Measurements from ENCODE around the gene ERBB2.

Gene ERBB2

GRCh38 chr17:39703913-39704312 lies 4.0 kb downstream of the ERBB2 start:
- no peak for DNase-seq (ENCODE audit: low spot score)
- in situ Hi-C loops (cut with MboI; ENCODE audit: low sequenced_read_pairs, unreplicated experiment), result no loop called here
- TF ChIP-seq CTCF (IDR thresholded peaks at IDR 0.05; ENCODE audit: borderline replicate concordance, control extremely low read depth, extremely low read depth, insufficient read depth, missing control alignments), result no peak

GRCh38 chr17:39704821-39705551 lies 5.1 kb downstream of the ERBB2 start:
- TF ChIP-seq CTCF (IDR thresholded peaks at IDR 0.05; ENCODE audit: borderline replicate concordance, control extremely low read depth, extremely low read depth, insufficient read depth, missing control alignments), result no peak
- in situ Hi-C loops (cut with MboI; ENCODE audit: low sequenced_read_pairs, unreplicated experiment), result no loop called here
- DNase-seq (ENCODE audit: low spot score), result no peak

- in situ Hi-C loops (cut with MboI; ENCODE audit: low sequenced_read_pairs, unreplicated experiment), result no loop called here
- TF ChIP-seq CTCF (IDR thresholded peaks at IDR 0.05; ENCODE audit: borderline replicate concordance, control extremely low read depth, extremely low read depth, insufficient read depth, missing control alignments), result no peak
- no peak for DNase-seq (ENCODE audit: low spot score)
Observed at GRCh38 chr17:39705786-39706348, 6.0 kb downstream of the ERBB2 start.

- TF ChIP-seq CTCF (IDR thresholded peaks at IDR 0.05; ENCODE audit: borderline replicate concordance, control extremely low read depth, extremely low read depth, insufficient read depth, missing control alignments), result no peak
- DNase-seq (ENCODE audit: low spot score), result no peak
- in situ Hi-C loops (cut with MboI; ENCODE audit: low sequenced_read_pairs, unreplicated experiment), result no loop called here
Observed at GRCh38 chr17:39706383-39706782, 6.5 kb downstream of the ERBB2 start.

GRCh38 chr17:39706921-39707337 lies 7.1 kb downstream of the ERBB2 start:
- no peak for TF ChIP-seq CTCF (IDR thresholded peaks at IDR 0.05; ENCODE audit: borderline replicate concordance, control extremely low read depth, extremely low read depth, insufficient read depth, missing control alignments)
- DNase-seq (ENCODE audit: low spot score), result no peak
- in situ Hi-C loops (cut with MboI; ENCODE audit: low sequenced_read_pairs, unreplicated experiment), result no loop called here

- no peak for DNase-seq (ENCODE audit: low spot score)
- TF ChIP-seq CTCF (IDR thresholded peaks at IDR 0.05; ENCODE audit: borderline replicate concordance, control extremely low read depth, extremely low read depth, insufficient read depth, missing control alignments), result no peak
- in situ Hi-C loops (cut with MboI; ENCODE audit: low sequenced_read_pairs, unreplicated experiment), result no loop called here
Observed at GRCh38 chr17:39709319-39709997, 9.6 kb downstream of the ERBB2 start.
